ENCODE data around the gene DUSP2. TPM values are rescaled to one million over a fixed set of nuclear protein-coding genes. Genes with fewer than 3 reads are reported as not detected.

DUSP2 gene
- total RNA-seq, 1 experiment from 2014 or later = 1.4 TPM

DNA sequence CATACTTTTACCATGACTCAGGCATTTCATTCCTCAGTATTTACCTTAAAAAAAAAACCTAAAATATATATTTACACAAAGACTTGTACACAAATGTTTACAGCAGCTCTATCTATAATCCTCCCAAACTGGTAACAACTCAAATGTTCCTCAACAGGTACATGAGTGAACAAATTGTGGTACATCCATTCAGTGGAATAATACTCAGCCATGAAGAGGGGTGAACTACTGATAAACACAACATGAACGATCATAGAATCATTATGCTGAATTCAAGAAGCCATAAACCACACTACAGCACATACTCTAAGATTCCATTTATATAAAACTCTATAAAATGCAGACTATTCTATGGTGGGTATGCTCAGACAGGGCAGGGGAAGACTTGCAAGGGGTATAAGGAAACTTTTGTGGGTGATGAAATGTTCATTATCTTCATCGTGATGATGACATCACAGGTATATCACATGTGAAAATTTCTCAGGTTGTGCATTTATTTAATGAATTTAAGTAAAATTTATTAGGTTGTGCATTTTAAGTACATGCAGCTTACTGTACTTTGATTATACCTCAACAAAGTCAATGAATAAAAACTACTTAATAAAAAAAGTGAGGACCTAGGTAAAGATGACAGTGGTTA lies 24.7 kb upstream of the DUSP2 start:
- peaks cover 6% of the 10 kb centered on the region for H3K4me1 ChIP-seq (ENCODE audit: insufficient read depth, low read length, poor library complexity, severe bottlenecking)
- H3K36me3 ChIP-seq (ENCODE audit: insufficient read depth, low read length, poor library complexity, severe bottlenecking) = no peaks in the 10 kb centered on the region
- no peak for DNase-seq (ENCODE audit: low spot score)
- BruUV-seq (replicated peaks) = no TSS peak
- intact Hi-C loops (cut with micrococcal nuclease; ENCODE audit: unreplicated experiment) = loop anchor here (10.0 kb wide), 1 partner anchor 55 kb away; the partner anchor contains the start of gene ADRA2B
- POLR2A ChIA-PET (ENCODE audit: low non-redundant PET) = no interaction called here
- H3K4me3 ChIP-seq (ENCODE audit: low read depth, low read length, poor library complexity, severe bottlenecking) = no peak overlapping the region
- TF ChIP-seq, protein P1, sequence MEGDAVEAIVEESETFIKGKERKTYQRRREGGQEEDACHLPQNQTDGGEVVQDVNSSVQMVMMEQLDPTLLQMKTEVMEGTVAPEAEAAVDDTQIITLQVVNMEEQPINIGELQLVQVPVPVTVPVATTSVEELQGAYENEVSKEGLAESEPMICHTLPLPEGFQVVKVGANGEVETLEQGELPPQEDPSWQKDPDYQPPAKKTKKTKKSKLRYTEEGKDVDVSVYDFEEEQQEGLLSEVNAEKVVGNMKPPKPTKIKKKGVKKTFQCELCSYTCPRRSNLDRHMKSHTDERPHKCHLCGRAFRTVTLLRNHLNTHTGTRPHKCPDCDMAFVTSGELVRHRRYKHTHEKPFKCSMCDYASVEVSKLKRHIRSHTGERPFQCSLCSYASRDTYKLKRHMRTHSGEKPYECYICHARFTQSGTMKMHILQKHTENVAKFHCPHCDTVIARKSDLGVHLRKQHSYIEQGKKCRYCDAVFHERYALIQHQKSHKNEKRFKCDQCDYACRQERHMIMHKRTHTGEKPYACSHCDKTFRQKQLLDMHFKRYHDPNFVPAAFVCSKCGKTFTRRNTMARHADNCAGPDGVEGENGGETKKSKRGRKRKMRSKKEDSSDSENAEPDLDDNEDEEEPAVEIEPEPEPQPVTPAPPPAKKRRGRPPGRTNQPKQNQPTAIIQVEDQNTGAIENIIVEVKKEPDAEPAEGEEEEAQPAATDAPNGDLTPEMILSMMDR (conservative IDR thresholded peaks at IDR 0.05; ENCODE audit: low read depth, low read length) = no peak
- no peak for TF ChIP-seq EZH2 (IDR thresholded peaks at IDR 0.05; ENCODE audit: borderline replicate concordance, low read depth, low read length, poor library complexity, severe bottlenecking)
- H3K27ac ChIP-seq (ENCODE audit: low read depth, low read length, poor library complexity, severe bottlenecking) = no peak overlapping the region
- CTCF ChIA-PET = no interaction called here
- no peaks in the 10 kb centered on the region for H3K27me3 ChIP-seq (replicated peaks; ENCODE audit: insufficient read depth, low read depth, low read length, poor library complexity)
- no peaks in the 10 kb centered on the region for H3K9me3 ChIP-seq (ENCODE audit: low read depth, low read length, poor library complexity, severe bottlenecking)

DNA sequence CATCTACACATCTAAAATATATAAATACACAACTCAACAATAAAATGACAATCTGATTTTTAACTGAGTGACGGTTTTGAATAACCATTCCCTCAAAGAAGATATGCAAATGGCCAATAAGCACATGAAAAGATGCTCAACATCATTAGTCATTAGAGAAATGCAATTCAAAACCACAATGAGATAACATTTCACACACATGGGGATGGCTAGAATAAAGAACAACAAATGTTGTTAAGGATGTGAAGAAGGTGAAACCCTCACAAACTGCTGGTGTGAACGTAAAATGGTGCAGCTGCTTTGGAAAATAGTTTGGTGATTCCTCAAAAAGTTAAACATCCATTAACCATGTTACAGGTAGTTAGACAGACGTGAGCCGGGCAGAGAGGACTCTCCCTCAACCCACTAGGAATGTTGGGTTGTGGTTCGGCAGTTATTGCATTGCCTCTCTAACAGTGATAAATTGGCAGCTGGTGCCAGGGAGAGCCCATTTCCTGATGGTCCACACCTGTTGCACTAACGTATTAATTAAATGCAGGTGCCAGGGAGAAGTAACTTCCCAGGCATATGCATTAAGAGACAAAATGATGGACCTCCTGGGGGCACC lies 22.3 kb upstream of the DUSP2 start:
- POLR2A ChIA-PET (ENCODE audit: low non-redundant PET) = interaction anchor here (0.7 kb wide), 1 partner anchor 668 kb away, joined by 6 read pairs; no protein-coding TSS in a partner anchor
- Histone ChIP-seq H3K27ac (ENCODE audit: low read depth, low read length, poor library complexity, severe bottlenecking) (no peak overlapping the region), H3K27me3 (replicated peaks; ENCODE audit: insufficient read depth, low read depth, low read length, poor library complexity) (no peaks in the 10 kb centered on the region), H3K9me3 (ENCODE audit: low read depth, low read length, poor library complexity, severe bottlenecking) (no peaks in the 10 kb centered on the region), H3K4me3 (ENCODE audit: low read depth, low read length, poor library complexity, severe bottlenecking) (no peak overlapping the region), H3K4me1 (ENCODE audit: insufficient read depth, low read length, poor library complexity, severe bottlenecking) (peaks cover 6% of the 10 kb centered on the region), H3K36me3 (ENCODE audit: insufficient read depth, low read length, poor library complexity, severe bottlenecking) (no peaks in the 10 kb centered on the region)
- CTCF ChIA-PET = interaction anchor here (0.6 kb wide), 1 partner anchor 15 kb away, joined by 3 read pairs; no protein-coding TSS in a partner anchor
- intact Hi-C loops (cut with micrococcal nuclease; ENCODE audit: unreplicated experiment) = no loop called here
- no TSS peak for BruUV-seq (replicated peaks)
- no peak for DNase-seq (ENCODE audit: low spot score)
- TF ChIP-seq EZH2 (IDR thresholded peaks at IDR 0.05; ENCODE audit: borderline replicate concordance, low read depth, low read length, poor library complexity, severe bottlenecking) = no peak
- TF ChIP-seq, protein P1 (conservative IDR thresholded peaks at IDR 0.05; ENCODE audit: low read depth, low read length) = no peak

DNA sequence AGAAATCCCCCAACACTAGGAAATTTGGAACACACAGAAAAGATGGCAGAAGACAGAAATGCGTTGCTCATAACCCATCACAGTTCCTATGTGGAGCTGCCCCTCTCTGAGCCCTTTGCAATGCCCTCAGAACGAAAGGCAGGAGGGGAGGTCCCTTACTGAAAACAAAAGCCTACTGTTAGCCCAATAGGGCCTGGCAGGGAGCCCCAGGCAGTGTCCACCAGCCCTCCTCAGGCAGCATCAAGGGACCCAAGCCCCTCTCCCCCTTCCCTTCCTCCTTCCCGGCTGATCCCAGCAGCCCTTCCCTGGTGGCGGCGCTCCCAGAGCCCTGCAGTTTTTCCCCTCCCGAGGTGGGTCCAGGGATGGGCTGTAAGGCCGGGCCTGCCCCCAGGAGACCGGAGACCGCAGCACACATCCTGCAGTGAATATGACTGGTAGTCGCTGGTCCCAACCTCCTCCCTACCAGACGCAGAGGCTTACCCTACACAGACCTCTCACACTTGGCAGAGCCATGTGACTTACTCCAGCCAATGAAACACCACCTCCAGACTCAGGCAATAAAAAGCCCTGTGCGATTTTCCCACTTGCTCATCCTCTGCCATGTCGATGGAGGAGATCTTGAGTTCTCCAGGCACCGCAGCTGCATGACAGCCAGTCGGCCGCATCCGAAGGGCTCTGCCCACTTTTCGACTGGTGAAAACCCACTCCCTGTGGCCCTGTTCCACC lies 19.4 kb upstream of the DUSP2 start:
- intact Hi-C loops (cut with micrococcal nuclease; ENCODE audit: unreplicated experiment) = no loop called here
- H3K4me3 ChIP-seq (ENCODE audit: low read depth, low read length, poor library complexity, severe bottlenecking) = no peak overlapping the region
- no peaks in the 10 kb centered on the region for H3K36me3 ChIP-seq (ENCODE audit: insufficient read depth, low read length, poor library complexity, severe bottlenecking)
- H3K27ac ChIP-seq (ENCODE audit: low read depth, low read length, poor library complexity, severe bottlenecking) = no peak overlapping the region
- DNase-seq (ENCODE audit: low spot score) = no peak
- no peaks in the 10 kb centered on the region for H3K9me3 ChIP-seq (ENCODE audit: low read depth, low read length, poor library complexity, severe bottlenecking)
- no peaks in the 10 kb centered on the region for H3K27me3 ChIP-seq (replicated peaks; ENCODE audit: insufficient read depth, low read depth, low read length, poor library complexity)
- CTCF ChIA-PET = no interaction called here
- no TSS peak for BruUV-seq (replicated peaks)
- H3K4me1 ChIP-seq (ENCODE audit: insufficient read depth, low read length, poor library complexity, severe bottlenecking) = peaks cover 6% of the 10 kb centered on the region
- TF ChIP-seq EZH2 (IDR thresholded peaks at IDR 0.05; ENCODE audit: borderline replicate concordance, low read depth, low read length, poor library complexity, severe bottlenecking) = no peak
- TF ChIP-seq, protein P1 (conservative IDR thresholded peaks at IDR 0.05; ENCODE audit: low read depth, low read length) = no peak
- POLR2A ChIA-PET (ENCODE audit: low non-redundant PET) = no interaction called here
